AG04449 (cell line): ENCODE data around the gene CCZ1B.
"Not testable (repeated sequence)": the region's sequence is repeated elsewhere in the genome, so short reads cannot be mapped to it uniquely, and the experiment has no call there.

Experiments used
- CTCF ChIA-PET: fragments of 350-600 bp; formaldehyde crosslinking; extraction: SDS; loops from one replicate; lab custom pipeline; 2021; ENCODE audit warnings: antibody characterized with exemption; lab: Yijun Ruan, JAX
- POLR2A ChIA-PET: fragments of 400-600, 350-600 bp; formaldehyde crosslinking; extraction: SDS; loops from one replicate; lab custom pipeline; 2020; ENCODE audit warnings: antibody characterized with exemption, inconsistent platforms; lab: Yijun Ruan, JAX
- DNase-seq: peaks from one replicate; pipeline ENCODE4 v3.0.0-alpha.2; 2010; ENCODE audit warnings: low read depth, low spot score
- H3K4me3 ChIP-seq: 2 replicates; pipeline ENCODE4 v1.5.1; 2011; ENCODE audit warnings: low read depth, mild to moderate bottlenecking, control low read depth, low read length
- TF ChIP-seq, protein P1 (sequence below): IDR thresholded peaks from one replicate; pipeline ENCODE4 v1.5.1; 2011; ENCODE audit warnings: mild to moderate bottlenecking, moderate library complexity, low read length, control low read depth, inconsistent platforms; ENCODE audit not compliant: insufficient read depth; ENCODE audit errors: missing control alignments

The CCZ1B gene

GRCh38 chr7:6826151-6826550, at the start of gene CCZ1B:
Gene CCZ1B (minus strand): TSS chr7:6826275. CDS start chr7:6826197, 78 bp downstream.
- H3K4me3 ChIP-seq = peak within 1 kb of the TSS; percentile 58
- DNase-seq, CTCF ChIA-PET, POLR2A ChIA-PET: not testable (repeated sequence)
- TF ChIP-seq, protein P1, sequence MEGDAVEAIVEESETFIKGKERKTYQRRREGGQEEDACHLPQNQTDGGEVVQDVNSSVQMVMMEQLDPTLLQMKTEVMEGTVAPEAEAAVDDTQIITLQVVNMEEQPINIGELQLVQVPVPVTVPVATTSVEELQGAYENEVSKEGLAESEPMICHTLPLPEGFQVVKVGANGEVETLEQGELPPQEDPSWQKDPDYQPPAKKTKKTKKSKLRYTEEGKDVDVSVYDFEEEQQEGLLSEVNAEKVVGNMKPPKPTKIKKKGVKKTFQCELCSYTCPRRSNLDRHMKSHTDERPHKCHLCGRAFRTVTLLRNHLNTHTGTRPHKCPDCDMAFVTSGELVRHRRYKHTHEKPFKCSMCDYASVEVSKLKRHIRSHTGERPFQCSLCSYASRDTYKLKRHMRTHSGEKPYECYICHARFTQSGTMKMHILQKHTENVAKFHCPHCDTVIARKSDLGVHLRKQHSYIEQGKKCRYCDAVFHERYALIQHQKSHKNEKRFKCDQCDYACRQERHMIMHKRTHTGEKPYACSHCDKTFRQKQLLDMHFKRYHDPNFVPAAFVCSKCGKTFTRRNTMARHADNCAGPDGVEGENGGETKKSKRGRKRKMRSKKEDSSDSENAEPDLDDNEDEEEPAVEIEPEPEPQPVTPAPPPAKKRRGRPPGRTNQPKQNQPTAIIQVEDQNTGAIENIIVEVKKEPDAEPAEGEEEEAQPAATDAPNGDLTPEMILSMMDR = peak; percentile 39

GRCh38 chr7:6875022-6875421, 48.9 kb upstream of the CCZ1B start:
- POLR2A ChIA-PET, CTCF ChIA-PET, DNase-seq: not testable (repeated sequence)

DNA sequence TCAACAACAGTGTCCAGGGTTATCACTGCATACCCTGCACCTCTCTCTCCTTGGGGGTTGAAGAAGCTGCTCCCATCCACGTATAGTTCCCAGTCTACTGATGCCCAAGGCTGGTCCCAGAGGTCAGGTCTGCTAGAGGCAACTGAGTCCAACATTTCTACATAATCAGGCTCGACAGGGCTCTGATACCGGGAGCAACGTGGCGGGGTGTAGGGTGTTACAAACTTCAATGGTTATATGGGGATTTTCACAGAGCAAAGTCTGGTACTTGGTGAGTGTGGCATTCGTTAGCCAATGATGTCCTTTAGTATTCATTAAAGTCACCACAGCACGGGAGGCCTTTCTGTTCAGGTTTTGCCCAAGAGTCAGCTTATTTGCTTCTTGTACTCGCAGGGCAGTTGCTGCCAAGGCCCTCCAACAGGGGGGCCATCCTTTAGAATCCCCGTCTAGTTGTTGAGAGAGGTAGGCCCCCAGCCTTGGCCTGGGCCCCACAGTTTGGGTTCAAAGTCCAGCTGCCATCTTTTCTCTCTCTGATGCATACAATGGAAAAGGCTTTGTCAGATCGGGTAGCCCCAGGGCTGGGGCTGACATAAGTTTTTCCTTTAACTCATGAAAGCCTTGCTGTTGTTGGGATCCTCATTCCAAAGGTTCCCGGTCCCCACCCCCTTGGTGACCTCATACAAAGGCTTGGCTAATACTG, 46.3 kb upstream of the CCZ1B start:
- H3K4me3 ChIP-seq, POLR2A ChIA-PET, CTCF ChIA-PET, DNase-seq: not testable (repeated sequence)

More at GRCh38 chr7:6875022-6875421, 48.9 kb upstream of the CCZ1B start:
- not testable (repeated sequence) for H3K4me3 ChIP-seq

- POLR2A ChIA-PET, H3K4me3 ChIP-seq, DNase-seq: not testable (repeated sequence)
- CTCF ChIA-PET = interaction anchor here (1.0 kb wide), 1 partner anchor 356 kb away, joined by 3 read pairs; no protein-coding TSS in a partner anchor
These were observed 45.5 kb upstream of the CCZ1B start for GRCh38 chr7:6871421-6872144.

DNA sequence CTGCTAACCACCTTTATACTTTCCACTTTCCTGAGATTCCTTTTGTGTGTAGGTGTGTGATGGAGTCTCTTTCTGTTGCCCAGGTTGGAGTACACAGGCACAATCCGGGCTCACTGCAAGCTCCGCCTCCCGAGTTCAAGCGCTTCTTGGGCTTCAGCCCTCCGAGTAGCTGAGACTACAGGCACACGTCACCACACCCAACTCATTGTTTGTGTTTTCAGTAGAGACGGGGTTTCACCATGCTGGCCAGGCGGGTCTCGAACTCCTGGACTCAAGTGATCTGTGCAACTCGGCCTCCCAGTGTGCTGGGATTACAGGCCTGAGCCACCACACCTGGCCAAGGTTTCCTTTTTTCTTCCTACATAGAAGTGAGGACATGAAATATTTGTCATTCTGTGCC, 38.7 kb upstream of the CCZ1B start:
- CTCF ChIA-PET, DNase-seq, H3K4me3 ChIP-seq, POLR2A ChIA-PET: not testable (repeated sequence)

- H3K4me3 ChIP-seq, DNase-seq, POLR2A ChIA-PET, CTCF ChIA-PET: not testable (repeated sequence)
These were observed 38.1 kb upstream of the CCZ1B start for GRCh38 chr7:6864188-6864587.

GRCh38 chr7:6862876-6863275, 36.8 kb upstream of the CCZ1B start:
- DNase-seq, H3K4me3 ChIP-seq, CTCF ChIA-PET, POLR2A ChIA-PET: not testable (repeated sequence)

DNA sequence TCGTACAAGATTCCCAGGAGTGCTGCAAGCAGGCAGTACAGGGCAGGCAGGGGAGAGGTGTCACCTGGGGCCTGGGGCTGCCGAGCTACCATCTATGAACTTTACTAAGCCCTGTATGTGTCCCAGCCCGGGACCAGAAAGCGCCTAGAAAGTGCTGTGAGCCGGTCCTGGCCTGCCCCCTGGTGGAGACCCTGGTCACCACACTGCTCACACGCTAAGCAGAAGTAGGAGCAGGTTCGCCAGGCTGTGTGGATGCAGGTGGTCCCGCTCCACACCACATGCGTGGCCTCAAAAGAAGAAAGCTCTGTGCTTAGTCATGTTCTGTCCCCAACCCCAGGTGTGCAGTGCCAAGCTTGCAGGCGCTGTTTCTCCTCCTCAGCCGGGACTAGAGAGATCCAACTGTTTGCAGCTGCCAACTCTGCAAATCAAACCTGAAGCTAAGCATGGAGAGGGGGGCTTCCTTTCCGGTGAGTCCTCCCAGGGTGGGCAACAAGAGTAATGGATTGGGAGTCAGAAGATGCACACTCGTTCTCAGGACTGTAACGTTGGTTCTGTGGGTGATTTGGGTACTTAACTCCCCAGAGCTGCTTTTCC, 31.7 kb upstream of the CCZ1B start:
- H3K4me3 ChIP-seq, POLR2A ChIA-PET, DNase-seq: not testable (repeated sequence)
- CTCF ChIA-PET = interaction anchor here (1.1 to 1.5 kb wide), 6 partner anchors 28 to 353 kb away, joined by 3 to 6 read pairs (median 3); partner anchors contain the start of gene INTS15
- TF ChIP-seq, protein P1 = peak; percentile 44

GRCh38 chr7:6855563-6856131, 29.6 kb upstream of the CCZ1B start:
- POLR2A ChIA-PET, CTCF ChIA-PET, DNase-seq: not testable (repeated sequence)
- peak overlapping the region; percentile 12; the same call in 1 of the 2 replicates for H3K4me3 ChIP-seq

DNA sequence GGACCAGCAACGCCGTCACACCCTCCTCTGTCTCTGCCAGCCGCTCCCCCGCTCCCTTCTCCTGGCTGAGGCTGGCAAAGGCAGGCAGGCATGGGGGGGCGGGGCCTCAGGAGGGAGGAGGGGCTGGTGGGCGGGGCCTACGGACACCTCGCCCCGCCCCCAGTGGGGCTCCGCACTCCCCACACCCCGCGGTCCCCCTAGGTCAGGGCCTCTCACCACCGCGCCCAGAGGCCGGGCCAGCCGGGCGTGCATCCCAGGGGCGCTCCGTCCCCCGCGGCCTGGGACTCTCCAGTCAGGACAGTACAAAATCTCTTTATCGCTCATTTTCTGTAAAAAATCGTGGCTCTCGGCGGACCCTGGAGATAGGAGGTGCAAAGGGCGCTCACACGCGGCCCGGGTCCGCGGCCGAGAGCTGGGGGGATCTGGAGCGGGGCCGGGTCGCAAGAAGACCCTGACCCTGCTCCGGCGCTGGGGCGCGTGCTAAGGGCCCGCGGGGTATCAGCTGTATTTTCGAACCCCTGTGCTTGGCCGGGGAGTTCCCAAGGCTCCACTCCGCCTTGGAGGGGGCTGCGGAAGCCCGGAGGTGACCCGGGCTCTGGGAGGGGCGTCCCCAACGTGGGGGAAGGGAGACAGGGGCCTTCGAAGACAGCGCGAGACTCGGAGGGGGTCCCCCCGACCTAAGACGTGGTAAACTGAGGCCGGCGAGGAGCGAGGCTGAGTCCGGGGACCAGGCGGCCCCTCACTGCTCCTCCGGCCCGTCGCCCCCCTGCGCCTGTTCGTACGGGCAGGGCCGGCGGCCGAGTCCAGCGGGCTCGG, 28.9 kb upstream of the CCZ1B start:
- peak overlapping the region; percentile 36 for H3K4me3 ChIP-seq
- DNase-seq, CTCF ChIA-PET, POLR2A ChIA-PET: not testable (repeated sequence)

GRCh38 chr7:6853681-6854080, 27.6 kb upstream of the CCZ1B start:
- DNase-seq, POLR2A ChIA-PET: not testable (repeated sequence)

GRCh38 chr7:6849127-6849526, 23.1 kb upstream of the CCZ1B start:
- POLR2A ChIA-PET, H3K4me3 ChIP-seq, DNase-seq, CTCF ChIA-PET: not testable (repeated sequence)

More at GRCh38 chr7:6853681-6854080, 27.6 kb upstream of the CCZ1B start:
- H3K4me3 ChIP-seq, CTCF ChIA-PET: not testable (repeated sequence)

DNA sequence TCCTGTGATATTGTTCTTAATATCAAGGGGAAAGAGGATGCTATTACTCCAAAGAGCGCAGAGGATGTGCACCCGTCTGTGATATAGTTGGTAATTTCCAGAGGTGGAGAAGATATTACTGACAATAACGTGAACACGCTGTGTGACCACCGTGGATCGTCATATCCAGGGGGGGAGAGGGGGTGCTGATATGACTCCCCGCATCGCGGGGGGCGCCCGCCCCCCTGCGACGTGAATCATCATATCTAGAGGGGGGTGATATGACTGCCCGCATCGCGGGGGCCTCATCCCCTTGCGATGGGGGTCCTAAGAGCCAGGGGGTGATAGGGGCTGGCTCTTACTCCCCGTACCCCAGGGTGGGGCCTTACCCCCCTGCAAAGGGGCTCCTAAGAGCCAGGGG, 21.7 kb upstream of the CCZ1B start:
- CTCF ChIA-PET, H3K4me3 ChIP-seq, DNase-seq, POLR2A ChIA-PET: not testable (repeated sequence)
